Thoracic aorta (tissue), 2 donors: ENCODE data around the gene WDFY2. TPM values are rescaled to one million over a fixed set of nuclear protein-coding genes. Genes with fewer than 3 reads are reported as not detected.

ENCODE experiments used
- ATAC-seq: fragments of 150-250 bp; one replicate; pipeline ENCODE4 v1.8.0; 2017; ENCODE audit warnings: low read depth; ENCODE audit not compliant: insufficient number of reproducible peaks, low FRiP score
- DNase-seq: peaks from one replicate; pipeline ENCODE4 v3.0.0-alpha.2; 2020; ENCODE audit warnings: low spot score
- H3K27ac ChIP-seq, 2 donors: fragments of 200-600 bp; sonication (generic); 1 replicate in 1 of 2; 2 replicates in 1 of 2; pipeline ENCODE4 v1.5.1; 2016; ENCODE audit warnings: mild to moderate bottlenecking in 2 of 2, moderate library complexity in 2 of 2
- H3K27me3 ChIP-seq: fragments of 200-600 bp; sonication (generic); replicated peaks from 2 replicates; pipeline ENCODE4 v1.6.0; 2016; ENCODE audit warnings: mild to moderate bottlenecking; ENCODE audit not compliant: insufficient read depth
- H3K36me3 ChIP-seq: fragments of 200-600 bp; sonication (generic); one replicate; pipeline ENCODE4 v1.5.1; 2016
- H3K4me1 ChIP-seq, 2 donors: fragments of 200-600 bp; sonication (generic); 1 replicate in 1 of 2; 2 replicates in 1 of 2; pipeline versions ENCODE4 v1.5.1 to v1.6.0; 2016; ENCODE audit warnings: low read depth in 2 of 2, mild to moderate bottlenecking in 1 of 2; ENCODE audit not compliant: control insufficient read depth in 1 of 2
- H3K4me3 ChIP-seq: fragments of 200-600 bp; sonication (generic); 2 replicates; pipeline ENCODE4 v1.5.1; 2016; ENCODE audit warnings: mild to moderate bottlenecking
- H3K9me3 ChIP-seq: fragments of 200-600 bp; sonication (generic); 2 replicates; pipeline ENCODE4 v1.5.1; 2016
- total RNA-seq, 2 donors: library from RNA; depleted of rRNA; stranded (reverse); fragments of >200 nt; gene quantifications; one replicate each; pipeline versions ENCODE4 v1.1.0 to v1.2.3, GENCODE V29; 2016
- TF ChIP-seq, protein P1 (sequence below): fragments of 200-600 bp; sonication (generic); IDR thresholded peaks from one replicate; pipeline ENCODE4 v1.5.1; 2019; ENCODE audit warnings: antibody characterized with exemption

WDFY2 gene
- total RNA-seq, 2 donors from 2014 or later, result 14.6 to 19.3 TPM

DNA sequence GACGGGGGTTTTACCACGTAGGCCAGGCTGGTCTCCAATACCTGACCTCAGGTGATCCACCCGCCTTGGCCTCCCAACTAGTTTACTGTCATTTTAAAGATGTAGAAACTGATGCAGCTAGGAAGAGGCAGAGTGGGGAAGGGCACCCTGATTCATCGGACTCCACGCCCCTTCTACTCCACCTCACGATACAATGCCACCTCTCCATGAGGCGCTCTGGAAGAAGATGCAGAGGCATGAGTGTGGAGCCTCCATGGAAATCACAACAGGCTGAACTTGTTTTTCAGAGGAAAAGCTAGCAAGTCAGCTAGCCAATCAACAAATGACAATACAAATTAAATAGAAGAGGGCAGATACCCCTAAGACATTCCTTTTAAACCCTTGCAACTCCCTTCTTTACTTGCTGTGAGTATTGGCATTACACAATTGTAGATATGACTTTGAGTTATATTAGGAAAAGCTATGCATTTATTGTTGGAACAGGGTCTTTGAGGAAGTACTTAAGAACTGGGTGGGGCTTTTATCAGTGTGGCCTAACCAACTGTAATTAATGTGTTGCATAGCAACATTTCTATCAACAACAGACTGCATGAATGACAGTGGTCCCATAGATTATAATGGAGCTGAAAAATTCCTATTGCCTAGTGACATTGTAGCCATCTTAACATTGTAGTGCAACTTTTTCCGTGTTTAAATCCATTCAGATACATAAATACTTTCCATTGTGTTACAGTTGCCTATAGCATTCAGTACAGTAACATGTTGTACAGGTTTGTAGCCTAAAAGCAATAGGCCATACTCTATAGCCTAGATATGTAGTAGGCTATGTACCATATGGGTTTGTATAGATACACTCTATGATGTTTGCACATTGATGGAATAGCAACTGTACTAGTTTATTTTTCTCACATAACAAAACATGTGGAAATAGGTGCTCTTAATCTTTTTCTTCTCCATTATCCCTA is 17.6 kb downstream of the WDFY2 start:
- no peak for DNase-seq
- Histone ChIP-seq H3K27ac (no peak overlapping the region), H3K9me3 (no peaks in the 10 kb centered on the region), H3K4me1 (peaks cover 11 to 26% of the 10 kb centered on the region in 2 donors), H3K4me3 (no peak overlapping the region), H3K27me3 (no peaks in the 10 kb centered on the region), H3K36me3 (no peaks in the 10 kb centered on the region)
- TF ChIP-seq, protein P1, sequence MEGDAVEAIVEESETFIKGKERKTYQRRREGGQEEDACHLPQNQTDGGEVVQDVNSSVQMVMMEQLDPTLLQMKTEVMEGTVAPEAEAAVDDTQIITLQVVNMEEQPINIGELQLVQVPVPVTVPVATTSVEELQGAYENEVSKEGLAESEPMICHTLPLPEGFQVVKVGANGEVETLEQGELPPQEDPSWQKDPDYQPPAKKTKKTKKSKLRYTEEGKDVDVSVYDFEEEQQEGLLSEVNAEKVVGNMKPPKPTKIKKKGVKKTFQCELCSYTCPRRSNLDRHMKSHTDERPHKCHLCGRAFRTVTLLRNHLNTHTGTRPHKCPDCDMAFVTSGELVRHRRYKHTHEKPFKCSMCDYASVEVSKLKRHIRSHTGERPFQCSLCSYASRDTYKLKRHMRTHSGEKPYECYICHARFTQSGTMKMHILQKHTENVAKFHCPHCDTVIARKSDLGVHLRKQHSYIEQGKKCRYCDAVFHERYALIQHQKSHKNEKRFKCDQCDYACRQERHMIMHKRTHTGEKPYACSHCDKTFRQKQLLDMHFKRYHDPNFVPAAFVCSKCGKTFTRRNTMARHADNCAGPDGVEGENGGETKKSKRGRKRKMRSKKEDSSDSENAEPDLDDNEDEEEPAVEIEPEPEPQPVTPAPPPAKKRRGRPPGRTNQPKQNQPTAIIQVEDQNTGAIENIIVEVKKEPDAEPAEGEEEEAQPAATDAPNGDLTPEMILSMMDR, result no peak
- no peak for ATAC-seq

DNA sequence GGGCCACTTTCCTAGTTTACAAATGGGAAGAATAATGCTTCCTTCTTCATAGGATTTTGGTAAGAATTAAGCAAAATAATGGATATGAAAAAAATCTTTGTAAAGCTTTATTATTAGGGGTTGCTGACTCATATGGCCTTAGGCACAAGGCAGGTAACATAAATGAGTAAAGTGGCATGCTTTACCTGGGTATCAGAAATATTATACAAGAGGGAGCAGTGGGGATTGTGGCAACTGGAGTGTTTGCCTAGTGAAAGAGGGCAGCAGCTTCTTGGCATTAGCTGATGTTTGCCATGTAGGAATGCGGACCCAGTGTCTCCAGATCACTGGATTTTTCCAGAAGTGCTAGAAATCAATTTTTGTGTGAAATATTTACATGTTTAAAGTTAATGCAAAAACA is 19.5 kb downstream of the WDFY2 start:
- TF ChIP-seq, protein P1, result no peak
- peaks cover 11 to 26% of the 10 kb centered on the region in 2 donors for H3K4me1 ChIP-seq
- no peak overlapping the region for H3K27ac ChIP-seq
- DNase-seq (no peak), ATAC-seq (no peak)
- H3K27me3 ChIP-seq, result no peaks in the 10 kb centered on the region
- H3K4me3 ChIP-seq, result no peak overlapping the region
- H3K9me3 ChIP-seq, result peaks cover 3% of the 10 kb centered on the region
- no peaks in the 10 kb centered on the region for H3K36me3 ChIP-seq

DNA sequence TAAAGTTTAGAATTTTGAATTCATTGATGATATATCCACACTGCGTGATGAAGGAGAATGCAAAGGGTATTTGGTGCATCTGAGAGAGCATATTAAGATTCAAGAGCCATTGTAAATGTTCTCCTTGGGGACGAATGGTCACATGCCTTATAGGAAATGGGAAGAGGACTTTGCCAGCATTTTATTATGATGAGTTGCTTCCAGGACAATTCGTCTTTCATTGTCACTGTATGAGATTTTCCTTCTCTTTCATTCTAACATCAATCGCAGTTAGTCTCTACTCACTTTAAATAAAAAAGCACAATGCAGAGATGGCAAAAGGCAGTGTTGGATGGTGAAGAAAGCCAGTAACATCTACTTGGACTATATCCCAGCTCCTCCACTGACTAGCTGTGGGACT is 21.4 kb downstream of the WDFY2 start:
- peaks cover 3% of the 10 kb centered on the region for H3K9me3 ChIP-seq
- ATAC-seq (no peak), DNase-seq (no peak)
- H3K36me3 ChIP-seq, result no peaks in the 10 kb centered on the region
- TF ChIP-seq, protein P1, result no peak
- peaks cover 5 to 9% of the 10 kb centered on the region in 2 donors for H3K4me1 ChIP-seq
- H3K27ac ChIP-seq, result no peak overlapping the region
- no peak overlapping the region for H3K4me3 ChIP-seq
- H3K27me3 ChIP-seq, result no peaks in the 10 kb centered on the region

DNA sequence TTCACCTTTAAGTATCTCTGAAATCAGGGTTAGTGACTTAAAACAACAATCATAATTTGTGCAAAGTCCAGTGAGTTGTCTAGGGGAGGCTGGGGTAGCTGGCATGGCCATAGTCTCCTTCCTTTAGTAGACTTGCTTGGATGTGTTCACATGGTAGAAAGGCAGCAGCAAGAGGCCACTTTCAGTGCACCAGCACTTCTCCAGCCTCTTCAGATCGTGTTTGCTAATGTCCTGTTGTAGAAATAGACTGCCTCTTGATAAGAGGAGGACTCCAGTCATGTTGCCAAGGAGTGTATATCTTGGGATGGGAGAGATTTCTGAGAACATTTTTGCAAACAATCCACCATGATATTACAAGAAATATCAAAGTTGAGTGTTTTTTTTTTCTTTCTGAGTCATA is 22.9 kb downstream of the WDFY2 start:
- Histone ChIP-seq H3K27ac (no peak overlapping the region), H3K36me3 (no peaks in the 10 kb centered on the region), H3K4me1 (peaks cover 5 to 9% of the 10 kb centered on the region in 2 donors), H3K4me3 (no peak overlapping the region), H3K27me3 (no peaks in the 10 kb centered on the region), H3K9me3 (peaks cover 3% of the 10 kb centered on the region)
- ATAC-seq (no peak), DNase-seq (no peak)
- TF ChIP-seq, protein P1, result no peak

DNA sequence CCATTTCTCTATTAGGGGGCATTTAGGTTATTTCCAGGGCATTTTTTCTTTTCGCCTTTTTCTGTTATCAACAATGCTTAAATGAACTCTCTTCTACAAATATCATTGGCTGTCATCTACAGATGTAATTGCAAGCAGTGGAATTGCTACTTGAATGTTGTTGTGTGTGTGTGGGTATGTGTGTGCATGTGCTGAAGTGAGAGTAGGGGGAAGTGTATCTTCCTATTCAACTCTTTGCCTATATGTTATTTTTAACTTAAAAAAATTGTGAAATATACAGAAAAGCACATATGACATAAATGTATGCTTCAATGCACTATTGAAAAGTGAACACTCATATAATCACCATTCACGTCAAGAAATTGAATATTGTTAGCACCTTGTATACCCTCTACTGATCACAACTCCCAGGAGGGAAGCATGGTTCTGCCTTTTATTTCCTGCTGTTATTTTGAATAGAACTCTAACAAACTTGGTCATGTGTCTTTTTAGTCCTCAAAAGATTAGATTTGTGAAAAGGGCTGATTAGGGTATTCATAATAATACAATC is 24.7 kb downstream of the WDFY2 start:
- TF ChIP-seq, protein P1, result no peak
- ATAC-seq (no peak), DNase-seq (no peak)
- no peaks in the 10 kb centered on the region for H3K27me3 ChIP-seq
- no peaks in the 10 kb centered on the region for H3K36me3 ChIP-seq
- H3K9me3 ChIP-seq, result peaks cover 3% of the 10 kb centered on the region
- no peak overlapping the region for H3K27ac ChIP-seq
- H3K4me1 ChIP-seq, result peaks cover 20 to 26% of the 10 kb centered on the region in 2 donors
- H3K4me3 ChIP-seq, result no peak overlapping the region
